ENCODE measurements around the gene FGGY.
"Not testable (repeated sequence)": the region's sequence is repeated elsewhere in the genome, so short reads cannot be mapped to it uniquely, and the experiment has no call there.

FGGY gene

DNA sequence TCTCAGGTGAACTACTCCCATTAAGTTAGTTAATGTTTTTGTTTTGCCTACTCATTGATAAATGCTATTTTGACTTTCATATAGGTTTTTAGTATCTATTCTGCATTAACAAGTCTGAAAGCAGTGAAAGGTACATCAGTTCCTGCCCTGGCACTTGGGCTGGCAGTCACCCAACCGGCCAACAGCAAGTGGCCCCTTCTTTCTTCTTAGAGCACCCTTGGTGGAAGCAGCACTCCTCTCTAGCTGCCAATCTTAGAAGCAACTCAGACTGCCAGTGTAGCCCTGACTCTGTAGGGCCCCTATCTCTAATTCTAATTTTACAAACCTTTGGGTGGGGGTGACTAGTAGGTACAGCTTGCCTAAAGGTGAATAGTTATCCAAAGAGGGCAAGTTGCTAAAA lies 155.7 kb downstream of the FGGY start:
- DNase-seq: no peak

- DNase-seq: no peak
Observed at GRCh38 chr1:59453297-59453968, 156.5 kb downstream of the FGGY start.

GRCh38 chr1:59455206-59455605 lies 158.3 kb downstream of the FGGY start:
- no peak for DNase-seq

- DNase-seq: no peak
Observed at GRCh38 chr1:59457786-59458185, 160.9 kb downstream of the FGGY start.

DNA sequence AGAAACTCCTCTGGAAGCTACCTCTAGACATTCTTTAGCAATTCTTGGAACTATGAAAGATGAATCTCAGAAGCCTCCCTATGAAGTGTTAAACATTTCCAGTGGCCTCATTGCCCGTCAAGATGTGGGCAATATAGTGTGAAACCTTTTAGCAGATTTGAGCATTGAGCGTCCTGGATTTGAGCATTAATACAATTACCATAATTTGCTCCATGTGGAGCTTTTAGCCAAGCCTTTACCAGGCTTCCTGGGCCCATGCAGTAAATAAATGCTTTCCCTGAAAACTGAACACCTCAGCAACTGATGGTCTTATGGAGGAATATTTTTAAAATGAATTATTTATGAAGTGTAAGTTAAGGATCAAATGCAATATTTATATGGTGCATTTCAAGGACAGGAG lies 162.0 kb downstream of the FGGY start:
- no peak for DNase-seq

DNA sequence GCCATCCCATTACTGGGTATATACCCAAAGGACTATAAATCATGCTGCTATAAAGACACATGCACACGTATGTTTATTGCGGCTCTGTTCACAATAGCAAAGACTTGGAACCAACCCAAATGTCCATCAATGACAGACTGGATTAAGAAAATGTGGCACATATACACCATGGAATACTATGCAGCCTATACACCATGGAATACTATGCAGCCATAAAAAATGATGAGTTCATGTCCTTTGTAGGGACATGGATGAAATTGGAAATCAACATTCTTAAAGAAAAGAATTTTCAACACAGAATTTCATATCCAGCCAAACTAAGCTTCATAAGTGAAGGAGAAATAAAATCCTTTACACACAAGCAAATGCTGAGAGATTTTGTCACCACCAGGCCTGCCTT lies 166.0 kb downstream of the FGGY start:
- DNase-seq: not testable (repeated sequence)

- DNase-seq: not testable (repeated sequence)
Observed at GRCh38 chr1:59465478-59465877, 168.6 kb downstream of the FGGY start.

DNA sequence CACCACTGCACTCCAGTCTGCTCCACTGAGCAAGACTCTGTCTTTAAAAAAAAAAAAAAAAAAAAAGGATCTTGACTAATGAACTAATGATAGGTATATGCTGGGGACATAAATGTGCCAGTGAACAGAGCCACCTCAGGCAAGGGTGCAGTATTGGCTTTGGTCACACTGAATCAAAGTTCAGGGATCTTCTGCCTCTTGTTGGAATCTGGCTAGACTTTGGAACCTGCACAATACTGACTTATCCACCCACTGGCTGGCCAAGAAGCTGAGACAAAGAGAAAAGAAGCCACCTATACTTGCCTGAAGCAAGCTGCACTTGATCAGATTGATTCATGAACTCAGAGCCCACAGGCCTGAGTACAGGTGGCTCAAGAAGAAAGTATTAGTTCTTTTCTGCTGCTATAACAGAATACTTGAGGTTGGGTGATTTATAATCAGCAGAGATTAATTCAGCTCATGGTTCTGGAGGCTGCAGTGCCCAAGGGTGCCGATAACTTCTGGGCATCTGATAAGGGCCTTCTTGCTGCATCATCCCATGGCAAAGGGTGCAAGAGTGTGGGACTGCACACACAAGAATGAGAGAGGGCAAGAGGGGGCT lies 172.0 kb downstream of the FGGY start:
- no peak for DNase-seq

DNA sequence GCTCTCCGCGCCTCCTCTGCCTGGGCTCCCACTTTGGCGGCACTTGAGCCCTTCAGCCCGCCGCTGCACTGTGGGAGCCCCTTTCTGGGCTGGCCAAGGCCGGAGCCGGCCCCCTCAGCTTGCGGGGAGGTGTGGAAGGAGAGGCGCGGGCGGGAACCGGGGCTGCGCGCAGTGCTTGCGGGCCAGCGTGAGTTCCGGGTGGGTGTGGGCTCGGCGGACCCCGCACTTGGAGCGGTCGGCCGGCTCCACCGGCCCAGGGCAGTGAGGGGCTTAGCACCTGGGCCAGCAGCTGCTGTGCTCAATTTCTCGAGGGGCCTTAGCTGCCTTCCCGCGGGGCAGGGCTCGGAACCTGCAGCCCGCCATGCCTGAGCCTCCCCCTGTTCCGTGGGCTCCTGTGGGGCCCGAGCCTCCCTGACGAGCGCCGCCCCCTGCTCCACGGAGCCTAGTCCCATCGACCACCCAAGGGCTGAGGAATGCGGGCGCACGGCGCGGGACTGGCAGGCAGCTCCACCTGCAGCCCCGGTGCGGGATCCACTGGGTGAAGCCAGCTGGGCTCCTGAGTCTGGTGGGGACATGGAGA lies 175.2 kb downstream of the FGGY start:
- DNase-seq: not testable (repeated sequence)

- no peak for DNase-seq
Observed at GRCh38 chr1:59473831-59474230, 176.9 kb downstream of the FGGY start.

GRCh38 chr1:59474496-59474895 lies 177.6 kb downstream of the FGGY start:
- DNase-seq: no peak

DNA sequence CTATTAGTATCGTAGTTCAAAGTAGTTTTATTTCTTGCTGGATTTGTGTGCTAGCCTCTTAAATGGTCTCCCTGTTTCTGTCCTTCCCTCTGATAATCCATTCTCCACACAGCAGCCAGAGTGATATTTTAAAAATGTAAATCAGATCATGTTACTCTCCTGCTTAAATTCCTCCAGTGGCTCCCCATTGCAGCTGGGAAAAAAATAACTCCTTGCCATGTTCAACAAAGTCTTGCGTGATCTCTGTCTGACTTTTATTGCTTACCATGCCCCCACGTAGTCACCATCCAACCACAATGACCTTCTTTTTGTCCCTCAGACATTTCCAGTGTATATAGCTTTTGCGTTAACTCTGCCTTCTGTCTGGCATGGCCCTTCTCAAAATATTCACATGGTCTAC lies 178.8 kb downstream of the FGGY start:
- no peak for DNase-seq

- no peak for DNase-seq
Observed at GRCh38 chr1:59477286-59477685, 180.4 kb downstream of the FGGY start.

- no peak for DNase-seq
Observed at GRCh38 chr1:59477867-59478266, 181.0 kb downstream of the FGGY start.

DNA sequence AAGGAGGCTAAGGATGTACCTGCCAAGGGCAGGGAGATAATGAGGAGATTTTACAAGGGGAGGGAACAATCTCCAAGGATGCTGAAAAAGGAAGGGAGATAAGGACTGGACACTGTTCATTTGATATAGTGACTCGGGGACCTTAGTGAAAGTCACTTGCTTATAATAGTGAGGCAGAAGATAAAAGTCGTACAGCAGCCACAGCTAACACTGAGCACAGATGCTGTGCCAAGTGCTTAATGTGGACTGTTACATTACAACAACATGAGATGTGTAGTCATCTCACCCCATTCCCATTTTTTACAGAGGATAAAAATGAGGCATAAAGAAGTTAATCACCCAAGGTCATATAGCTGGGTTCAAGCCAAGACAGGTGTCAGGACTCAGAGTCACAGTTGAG lies 181.9 kb downstream of the FGGY start:
- no peak for DNase-seq

DNA sequence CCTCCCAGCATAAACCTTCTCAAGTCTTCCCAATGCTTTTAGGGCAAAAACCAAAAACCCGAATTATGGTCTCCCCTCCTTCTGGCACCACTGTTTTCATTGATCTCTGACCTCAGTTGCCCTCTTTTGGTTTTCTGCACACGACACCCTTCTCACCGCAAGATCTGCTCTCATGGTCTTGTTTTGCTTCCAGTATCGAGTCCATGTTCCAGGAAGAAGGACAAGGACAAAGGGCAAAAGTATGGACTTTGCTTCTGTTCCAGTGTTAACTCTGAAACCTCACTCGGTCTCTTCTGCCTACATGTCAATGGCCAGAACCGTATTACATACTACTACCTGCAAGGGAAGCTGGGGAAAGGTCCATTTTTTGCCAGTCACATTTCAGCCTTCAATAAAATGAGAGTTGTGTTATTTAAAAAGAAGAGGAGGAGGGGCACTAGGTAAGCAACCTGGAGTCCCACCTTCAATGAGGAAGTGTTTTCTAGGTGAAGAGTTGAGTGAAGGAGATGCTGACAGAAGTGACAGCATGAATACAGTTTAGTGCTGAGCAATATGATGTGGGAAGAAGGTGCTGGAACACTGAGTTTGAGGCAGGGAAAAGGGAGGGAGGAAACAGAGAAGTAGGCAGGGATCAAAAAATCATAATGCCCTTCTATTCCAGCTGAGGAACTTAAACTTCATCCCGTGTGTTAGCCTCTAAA lies 183.4 kb downstream of the FGGY start:
- no peak for DNase-seq

DNA sequence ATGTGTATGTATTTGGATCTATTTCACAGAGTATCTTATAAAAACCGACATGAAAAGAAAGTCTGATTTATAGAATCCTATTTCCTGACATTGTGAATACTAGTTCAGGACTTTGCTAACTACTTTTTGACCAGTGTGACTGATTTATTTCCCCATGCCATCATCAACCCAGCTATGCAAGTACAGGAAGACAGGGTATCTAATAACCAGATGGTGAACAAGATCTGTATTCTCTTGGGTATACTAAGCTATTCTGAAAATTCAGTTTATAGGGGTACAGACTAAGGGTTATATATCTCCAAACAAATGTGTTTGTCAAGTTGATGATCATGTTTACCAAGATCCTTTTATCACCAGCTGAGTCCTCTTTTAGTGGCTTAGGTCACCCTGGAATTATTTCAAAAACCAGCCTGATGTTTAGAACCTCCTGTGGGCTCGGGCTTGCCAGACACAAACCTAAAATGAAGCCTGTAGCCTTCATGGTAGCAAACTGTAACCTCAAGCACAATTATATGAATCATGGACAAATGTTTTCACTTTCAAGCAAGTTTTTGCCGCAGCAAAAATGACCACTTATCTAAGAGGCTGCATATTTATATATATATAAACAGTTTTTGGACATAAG lies 185.1 kb downstream of the FGGY start:
- no peak for DNase-seq

DNA sequence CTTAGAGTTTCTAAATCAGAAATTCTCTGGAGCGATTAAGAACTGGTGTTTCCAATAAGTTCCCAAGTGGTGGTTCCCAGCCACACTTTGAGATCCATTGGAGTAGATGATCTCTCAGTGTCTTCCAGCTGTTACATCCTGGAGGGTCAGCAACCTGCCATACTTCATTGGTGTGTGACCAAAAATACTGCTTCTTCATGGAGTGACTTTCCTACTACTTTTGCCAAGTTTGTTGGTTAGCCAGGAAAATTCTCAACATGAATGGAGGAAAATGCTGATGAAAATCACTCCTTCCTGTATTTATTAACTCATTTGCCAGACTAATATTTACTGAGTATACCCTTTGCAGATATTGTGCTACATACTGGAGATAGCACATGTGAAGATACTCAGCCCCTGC lies 186.1 kb downstream of the FGGY start:
- no peak for DNase-seq

DNA sequence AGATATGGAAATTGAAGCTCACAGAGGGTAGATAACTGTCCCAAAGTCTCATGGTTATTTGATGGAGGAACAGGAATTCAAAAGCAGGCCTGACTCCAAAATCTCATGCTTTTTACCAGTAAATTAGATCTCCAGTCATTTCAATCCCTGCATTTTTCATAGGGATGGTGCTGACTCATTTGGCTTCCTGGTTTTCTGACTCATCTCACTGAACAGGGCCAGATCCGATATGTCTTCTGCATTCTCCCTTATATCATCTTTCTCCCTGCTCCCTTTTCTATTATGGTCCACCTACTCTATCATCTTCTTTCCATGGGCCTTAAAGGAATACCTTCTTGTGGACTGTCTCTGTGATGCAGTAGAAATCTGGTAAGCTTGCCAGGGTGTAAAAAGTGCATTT lies 187.2 kb downstream of the FGGY start:
- no peak for DNase-seq

- no peak for DNase-seq
Observed at GRCh38 chr1:59485171-59485570, 188.3 kb downstream of the FGGY start.

- DNase-seq: no peak
Observed at GRCh38 chr1:59485949-59486348, 189.1 kb downstream of the FGGY start.

DNA sequence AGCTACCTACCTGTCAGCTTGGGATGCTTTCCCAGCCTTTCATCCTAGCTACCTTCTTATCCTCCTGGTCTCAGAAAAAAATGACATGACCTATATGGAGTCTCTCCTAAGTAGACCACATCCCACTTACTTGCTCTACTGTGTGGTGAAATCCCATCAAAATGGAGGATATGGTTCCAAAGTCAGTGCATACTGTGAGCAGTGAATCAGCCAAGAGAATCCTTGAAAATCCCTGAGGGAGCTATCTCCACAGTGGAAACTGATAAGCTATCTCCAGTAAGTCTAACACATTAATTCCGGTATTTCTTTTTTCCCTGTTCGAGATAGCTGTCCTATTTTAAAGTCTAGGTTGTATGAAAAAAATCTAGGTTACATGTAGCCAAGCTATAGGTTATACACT lies 189.7 kb downstream of the FGGY start:
- DNase-seq: no peak

DNA sequence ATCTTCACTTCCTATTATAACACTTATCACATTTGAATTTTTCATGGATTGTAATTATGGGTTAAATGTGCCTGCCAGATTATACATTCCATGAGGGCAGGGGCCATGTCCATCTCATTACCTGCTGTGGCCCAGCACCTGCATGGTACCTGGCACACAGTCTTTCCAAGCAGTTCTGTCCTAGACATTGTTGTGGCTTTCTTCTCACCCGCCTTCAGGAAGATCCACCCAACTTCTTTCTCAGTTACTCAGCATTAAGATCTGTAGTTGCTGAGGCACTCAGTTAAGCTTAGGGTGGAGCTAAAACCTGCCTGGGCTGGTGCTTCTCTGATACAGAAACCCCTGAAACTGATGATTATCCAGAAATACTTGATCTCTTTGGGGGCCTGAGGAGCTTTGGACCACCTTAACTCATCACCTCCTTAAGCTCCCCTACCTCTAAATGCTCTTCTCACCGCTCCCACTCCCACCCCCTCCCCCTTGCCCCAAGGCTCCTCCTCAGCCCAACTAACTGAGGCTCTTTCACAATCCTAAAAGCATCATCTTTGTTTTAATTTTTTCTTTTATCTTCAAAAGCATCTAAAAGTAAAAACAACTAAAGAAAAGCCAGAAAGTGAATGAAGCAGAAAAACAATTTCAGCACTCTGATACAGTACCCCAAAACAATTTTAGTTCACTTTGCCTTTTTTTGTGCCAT lies 190.6 kb downstream of the FGGY start:
- DNase-seq: no peak

All from activated T-cell treated with anti-CD3 and anti-CD28 coated beads, Interleukin-2, amount 50 U/mL, for 1 hour (primary cell).